DLD1 (cell line): ENCODE data around the gene VTCN1.
"Not testable (repeated sequence)": the region's sequence is repeated elsewhere in the genome, so short reads cannot be mapped to it uniquely, and the experiment has no call there.

Experiments used
- in situ Hi-C: cut with HindIII; loops from 2 replicates; pipeline ENCODE4 v1.10.0; 2017; ENCODE audit warnings: low sequenced_read_pairs

Gene VTCN1

GRCh38 chr1:117169871-117170596, 40.7 kb downstream of the VTCN1 start:
- in situ Hi-C loops = no loop called here

DNA sequence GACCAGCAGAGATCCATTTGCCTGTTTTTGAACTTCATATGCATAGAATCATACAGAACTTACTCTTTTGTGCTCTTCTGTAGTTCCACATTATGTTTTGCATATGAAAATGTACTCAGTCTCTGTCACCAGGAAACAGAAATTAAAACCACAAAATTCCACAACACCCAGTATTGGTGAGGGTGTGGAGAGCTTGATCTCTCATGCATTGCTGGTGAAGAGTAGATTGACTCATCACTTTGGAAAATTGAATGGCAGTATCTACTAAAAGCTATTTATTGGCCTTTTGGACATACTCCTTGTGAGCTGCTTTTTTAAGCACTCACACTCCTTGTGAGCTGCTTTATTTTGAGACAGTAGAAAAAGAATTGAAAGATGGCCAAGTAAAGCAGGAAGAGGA, 43.3 kb downstream of the VTCN1 start:
- in situ Hi-C loops = no loop called here

DNA sequence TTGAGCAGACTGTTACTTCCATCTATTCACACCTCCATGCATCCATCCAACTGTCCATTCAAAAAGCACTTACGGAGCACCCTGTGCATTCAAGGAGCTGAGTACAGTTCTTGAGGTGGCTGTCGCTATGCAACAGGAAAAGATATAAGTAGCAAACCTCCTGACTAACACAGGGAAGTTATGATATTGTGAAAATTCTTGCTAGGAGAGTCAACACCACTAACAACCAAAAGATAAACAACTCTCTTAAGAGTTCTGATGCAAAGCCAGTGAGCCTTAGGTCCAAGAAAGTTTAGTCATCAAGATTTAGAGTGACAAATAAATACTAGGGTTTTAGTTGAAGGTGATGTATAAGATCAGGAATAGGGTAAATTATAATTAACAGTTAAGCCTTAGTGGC, 44.7 kb downstream of the VTCN1 start:
- in situ Hi-C loops = no loop called here

- in situ Hi-C loops = no loop called here
Observed at GRCh38 chr1:117164209-117164608, 46.5 kb downstream of the VTCN1 start.

- in situ Hi-C loops = no loop called here
Observed at GRCh38 chr1:117162816-117163215, 47.9 kb downstream of the VTCN1 start.

DNA sequence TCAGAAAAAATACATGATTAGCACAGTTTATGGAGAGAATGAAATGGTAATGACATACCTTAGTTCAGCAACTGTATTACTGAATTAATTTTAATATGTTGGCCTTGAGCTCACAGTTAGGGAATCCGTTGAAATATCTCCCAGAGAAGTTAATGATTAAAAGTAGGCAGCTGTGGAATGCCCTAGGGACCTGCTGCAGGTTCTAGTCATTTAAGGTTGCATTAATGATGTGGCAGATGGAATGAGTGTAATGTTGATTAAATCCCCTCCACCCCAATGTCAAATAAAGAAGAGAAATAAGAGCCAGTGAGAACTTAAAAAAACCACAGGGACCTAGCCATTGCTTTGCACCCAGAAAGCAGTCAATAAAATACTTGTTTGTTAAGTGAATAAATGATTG, 48.8 kb downstream of the VTCN1 start:
- in situ Hi-C loops = no loop called here

DNA sequence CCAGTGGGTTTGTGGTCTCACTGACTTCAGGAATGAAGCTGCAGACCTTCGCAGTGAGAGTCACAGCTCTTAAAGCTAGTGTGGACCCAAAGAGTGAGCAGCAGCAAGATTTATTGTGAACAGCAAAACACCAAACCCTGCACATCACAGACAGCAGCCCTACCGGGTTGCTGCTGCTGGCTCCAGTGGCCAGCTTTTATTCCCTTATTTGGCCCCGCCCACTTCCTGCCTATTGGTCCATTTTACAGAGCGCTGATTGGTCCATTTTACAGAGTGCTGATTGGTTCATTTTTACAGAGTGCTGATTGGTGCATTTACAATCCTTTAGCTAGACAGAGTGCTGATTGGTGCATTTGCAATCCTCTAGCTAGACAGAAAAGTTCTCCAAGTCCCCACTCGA, 59.4 kb downstream of the VTCN1 start:
- in situ Hi-C loops = not testable (repeated sequence)

DNA sequence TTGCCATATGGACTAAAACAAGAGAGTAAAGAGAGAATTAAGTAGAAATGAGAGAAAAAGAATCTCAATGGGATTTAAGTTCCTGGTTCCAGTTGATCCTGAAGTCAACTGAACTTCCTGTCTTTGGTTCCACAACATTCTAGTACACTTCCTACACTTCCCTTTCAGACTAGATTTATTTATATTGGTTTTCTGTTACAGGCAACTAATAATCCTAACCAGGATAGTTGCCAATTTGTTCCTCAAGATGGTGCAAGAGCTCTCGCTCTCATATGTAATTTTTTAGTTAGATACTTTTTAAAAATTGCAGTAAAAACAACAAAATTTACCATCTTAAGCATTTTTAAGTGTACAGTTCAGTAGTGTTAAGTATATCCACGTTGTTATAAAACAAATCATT, 60.4 kb downstream of the VTCN1 start:
- in situ Hi-C loops = no loop called here

- in situ Hi-C loops = no loop called here
Observed at GRCh38 chr1:117147856-117148588, 62.7 kb downstream of the VTCN1 start.

- in situ Hi-C loops = no loop called here
Observed at GRCh38 chr1:117147341-117147831, 63.3 kb downstream of the VTCN1 start.

DNA sequence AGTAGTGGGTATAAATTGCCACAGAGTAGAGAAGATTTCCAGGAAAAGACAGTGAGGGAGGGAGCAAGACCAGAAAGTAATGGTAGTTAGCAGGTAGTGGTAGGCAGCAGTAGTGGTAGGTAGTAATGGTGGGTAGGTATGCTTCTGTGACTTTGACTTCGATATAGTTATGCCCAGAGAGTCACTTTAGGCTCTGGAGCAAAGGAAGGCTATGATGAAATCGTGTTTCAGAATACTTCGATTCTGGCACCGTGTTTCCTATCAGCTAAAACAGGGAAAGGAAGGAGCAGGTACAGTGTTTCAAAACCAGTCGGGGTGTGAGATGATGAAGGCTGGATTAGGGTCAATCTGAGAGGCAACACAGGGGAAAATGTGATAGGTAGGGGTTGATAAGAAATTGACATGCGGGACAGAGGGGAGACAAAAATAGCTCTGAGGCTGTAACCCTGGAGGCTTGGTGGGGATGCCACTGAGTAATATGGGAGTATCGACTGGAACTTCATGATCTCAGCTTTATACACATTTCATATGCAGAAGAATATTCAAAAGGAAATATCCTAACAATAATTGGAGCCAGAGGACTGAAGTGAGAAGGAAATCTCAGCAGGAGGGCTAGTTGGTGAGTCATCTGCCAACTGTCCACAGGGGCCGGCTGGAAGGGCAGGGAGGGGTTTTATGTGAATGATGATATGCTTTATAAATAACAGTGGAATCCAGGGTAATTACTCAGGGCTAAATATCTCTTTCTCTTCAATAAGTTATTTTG, 64.0 kb downstream of the VTCN1 start:
- in situ Hi-C loops = no loop called here

DNA sequence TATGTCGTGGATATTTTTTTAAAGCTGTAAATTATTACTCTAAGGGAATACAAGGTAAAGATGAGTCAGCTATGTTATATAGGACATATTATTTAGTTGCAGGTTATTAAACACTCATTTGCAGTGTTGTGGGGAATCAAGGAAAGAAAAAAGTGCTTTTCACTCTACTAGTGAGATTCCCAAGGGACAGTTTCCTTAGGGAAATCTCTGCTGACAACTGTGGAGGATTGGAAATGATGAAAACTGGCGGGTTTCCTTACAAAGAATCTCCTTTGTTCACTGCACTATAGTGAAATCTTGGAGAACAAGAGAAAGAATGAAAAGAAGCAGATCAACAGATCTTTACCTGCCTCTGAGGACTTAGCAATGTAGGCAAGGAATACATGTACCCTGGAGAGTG, 64.7 kb downstream of the VTCN1 start:
- in situ Hi-C loops = no loop called here

DNA sequence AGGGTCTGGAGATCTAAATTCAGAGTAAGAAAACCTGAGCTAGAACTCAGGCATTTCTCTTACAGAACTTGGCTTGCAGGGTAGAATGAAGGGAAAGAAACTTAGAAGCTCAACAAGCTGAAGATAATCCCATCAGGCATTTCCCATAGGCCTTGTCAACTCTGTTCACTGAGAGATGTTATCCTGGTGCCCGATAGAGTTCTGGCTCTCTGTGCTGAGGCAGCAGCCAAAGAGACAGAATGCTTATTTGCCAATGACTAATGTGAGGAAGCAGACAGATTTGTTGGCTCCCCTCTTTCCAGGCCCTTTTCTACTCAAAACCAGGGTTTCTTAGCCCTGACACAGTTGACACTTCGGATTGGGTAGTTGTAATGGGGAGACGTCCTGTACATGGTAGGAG, 66.9 kb downstream of the VTCN1 start:
- in situ Hi-C loops = no loop called here

- in situ Hi-C loops = no loop called here
Observed at GRCh38 chr1:117143172-117143571, 67.6 kb downstream of the VTCN1 start.

- in situ Hi-C loops = no loop called here
Observed at GRCh38 chr1:117142200-117142599, 68.5 kb downstream of the VTCN1 start.

DNA sequence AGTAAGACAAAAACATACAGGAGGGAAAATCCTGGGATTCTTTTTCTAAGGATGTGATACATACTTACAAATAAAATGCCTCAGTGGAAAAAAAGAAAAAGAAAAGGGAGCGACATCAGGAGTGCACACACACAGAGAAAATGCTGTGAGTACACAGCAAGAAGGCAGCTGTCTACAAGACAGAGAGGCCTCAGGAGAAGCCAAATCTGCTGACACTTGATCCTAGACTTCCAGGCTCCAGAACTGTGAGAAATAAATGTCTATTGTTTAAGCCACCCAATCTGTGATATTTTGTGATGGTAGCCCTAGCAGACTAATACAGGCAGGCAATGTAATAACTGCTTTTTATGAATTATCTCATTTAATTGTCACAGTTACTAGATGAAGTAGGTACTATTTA, 72.2 kb downstream of the VTCN1 start:
- in situ Hi-C loops = no loop called here

- in situ Hi-C loops = no loop called here
Observed at GRCh38 chr1:117138106-117138505, 72.6 kb downstream of the VTCN1 start.

DNA sequence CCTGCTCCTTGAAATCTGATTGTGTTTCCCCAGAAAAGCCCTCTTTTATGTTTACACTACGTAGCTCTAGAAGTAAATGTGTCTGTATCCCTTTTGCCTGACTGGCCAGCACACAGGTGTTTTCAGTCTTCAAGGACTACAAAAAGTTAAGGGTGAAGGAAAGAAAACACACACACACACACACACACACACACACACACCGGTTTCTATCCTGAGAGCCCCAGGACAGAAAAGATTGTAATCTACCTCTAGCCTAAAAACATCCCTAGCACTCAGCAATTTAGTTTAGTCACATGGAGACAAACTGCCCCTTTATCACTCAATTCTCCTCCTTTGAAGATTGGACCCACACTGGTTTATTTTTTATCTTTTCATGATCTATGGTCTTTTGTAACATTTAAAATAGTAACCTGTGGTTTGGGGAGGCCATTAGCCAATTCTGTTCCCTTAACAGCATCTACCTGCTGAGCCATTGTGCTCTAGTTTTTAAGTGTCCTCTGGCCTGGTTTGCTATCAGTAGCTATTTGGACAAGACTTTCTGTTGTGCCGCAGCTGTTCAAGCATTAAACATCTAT, 73.4 kb downstream of the VTCN1 start:
- in situ Hi-C loops = no loop called here

GRCh38 chr1:117136749-117137148, 74.0 kb downstream of the VTCN1 start:
- in situ Hi-C loops = no loop called here

- in situ Hi-C loops = no loop called here
Observed at GRCh38 chr1:117135329-117135728, 75.4 kb downstream of the VTCN1 start.

GRCh38 chr1:117130526-117130925, 80.2 kb downstream of the VTCN1 start:
- in situ Hi-C loops = no loop called here
